Measurements from ENCODE around the gene SLC27A6.
"Not testable (repeated sequence)": the region's sequence is repeated elsewhere in the genome, so short reads cannot be mapped to it uniquely, and the experiment has no call there.

Gene SLC27A6

DNA sequence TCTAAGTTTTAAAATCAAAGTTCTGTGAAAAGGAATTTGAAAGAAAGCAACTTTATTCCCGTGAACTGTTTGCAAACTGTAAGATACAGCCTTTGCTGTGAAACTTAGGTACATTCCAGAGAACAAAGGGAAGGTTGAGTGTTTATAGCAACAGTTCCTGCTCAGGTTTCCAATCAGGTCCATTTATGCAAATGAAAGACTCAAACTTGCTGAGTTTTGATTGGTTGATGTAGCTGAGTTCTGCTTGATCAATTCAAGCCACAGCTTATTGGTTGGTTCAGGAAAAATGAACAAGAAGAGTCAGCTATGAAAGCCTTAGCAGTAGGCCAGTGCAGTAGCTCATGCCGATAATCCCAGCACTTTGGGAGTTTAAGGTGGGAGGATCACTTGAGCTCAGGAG, 37.9 kb downstream of the SLC27A6 start:
- DNase-seq: no peak

DNA sequence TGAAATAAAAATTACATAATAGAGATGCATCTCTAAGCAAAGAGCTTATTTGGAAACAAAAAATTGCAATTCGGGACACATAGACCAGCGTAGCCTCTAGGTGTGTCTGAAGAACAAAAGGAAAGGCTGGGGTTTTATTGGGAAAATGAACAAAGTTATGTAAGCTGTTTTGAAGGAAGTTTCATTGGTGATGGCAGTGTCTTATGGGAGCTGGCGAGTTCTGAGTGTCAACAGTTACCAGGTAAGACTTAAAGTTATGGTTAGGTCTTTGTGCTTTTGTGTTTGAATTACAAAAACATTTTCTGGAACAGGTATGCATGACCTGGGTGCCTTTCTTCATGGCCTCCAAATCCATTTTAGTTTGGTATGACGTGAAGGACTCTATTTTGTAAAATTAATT, 48.9 kb downstream of the SLC27A6 start:
- DNase-seq: no peak

DNA sequence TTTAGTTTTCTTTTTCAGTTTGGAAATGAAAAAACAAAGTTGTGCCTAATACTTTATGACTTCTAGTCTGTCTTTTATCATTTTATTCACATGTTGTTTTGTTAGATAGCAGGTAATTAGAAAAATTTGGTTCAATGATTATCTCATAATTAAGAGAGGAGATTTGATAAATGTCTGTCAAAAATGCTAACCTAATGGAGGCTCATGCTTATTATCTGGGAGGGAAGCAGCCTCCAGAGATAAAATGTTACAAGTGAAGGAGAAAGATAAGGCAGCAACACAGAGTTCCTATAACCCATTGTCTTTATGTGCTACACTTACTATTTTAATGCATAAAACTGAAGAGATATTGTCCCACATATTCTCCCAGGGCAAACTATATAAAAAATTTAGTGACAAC, 53.5 kb downstream of the SLC27A6 start:
- DNase-seq: no peak

DNA sequence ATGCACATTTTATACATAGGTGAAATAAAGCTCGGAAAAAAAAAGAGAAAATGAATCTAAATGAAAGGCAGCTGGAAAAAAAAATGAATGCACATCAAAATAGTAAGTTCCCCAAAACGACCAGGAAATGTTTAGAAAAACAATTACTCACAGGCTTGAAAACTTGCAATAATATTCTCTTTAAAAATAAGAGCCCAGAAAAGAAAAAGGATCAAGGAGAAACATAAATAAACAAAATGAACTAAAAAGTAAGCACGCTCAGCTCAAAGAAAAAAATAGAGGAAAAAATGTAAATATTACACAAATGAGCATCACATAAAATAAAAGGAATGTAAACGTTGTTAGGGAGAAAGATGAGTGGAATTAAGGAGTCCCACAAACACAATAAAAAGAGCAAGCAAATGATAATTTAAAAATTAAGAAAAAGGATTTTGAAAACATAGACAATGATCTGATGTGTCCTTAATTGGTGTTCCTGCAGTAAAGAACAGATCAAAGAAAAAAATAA, 54.2 kb downstream of the SLC27A6 start:
- DNase-seq: no peak

DNA sequence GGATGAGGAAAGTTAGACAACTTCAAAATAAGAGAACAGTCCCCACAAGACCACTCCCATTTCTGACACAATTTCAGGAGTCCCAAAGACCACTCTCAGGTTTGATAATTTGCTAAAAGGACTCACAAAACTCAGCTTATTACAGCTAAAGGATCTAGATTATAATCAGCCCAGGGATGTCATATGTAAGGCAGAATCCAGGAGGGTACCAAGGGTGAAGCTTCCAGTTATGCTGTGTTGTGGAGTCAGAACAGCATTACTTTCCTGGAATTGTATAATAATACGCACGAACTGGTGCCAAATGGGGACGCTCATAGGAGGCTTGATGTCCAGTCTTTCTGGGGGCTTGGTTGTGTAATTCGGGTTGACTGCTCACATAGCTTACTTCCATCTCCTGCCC, 55.4 kb downstream of the SLC27A6 start:
- no peak for DNase-seq

DNA sequence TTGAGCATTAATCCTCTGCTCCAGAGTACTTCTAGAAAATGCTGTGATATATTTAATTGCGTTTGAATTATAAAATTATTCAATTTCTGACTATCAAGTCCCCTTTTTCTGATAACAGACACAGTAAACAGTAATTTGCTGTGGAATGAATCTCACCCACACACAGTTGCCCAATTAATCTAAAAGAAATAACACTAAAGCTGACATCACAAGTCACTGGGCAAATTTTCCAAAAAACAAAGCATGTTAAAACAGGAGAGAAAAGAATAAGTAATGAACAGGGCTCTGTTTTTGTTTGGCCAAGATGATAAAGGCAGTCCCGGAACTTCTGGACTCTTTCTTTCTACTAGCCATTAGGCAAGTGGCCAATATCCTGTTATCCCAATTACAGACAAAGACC, 56.5 kb downstream of the SLC27A6 start:
- no peak for DNase-seq

DNA sequence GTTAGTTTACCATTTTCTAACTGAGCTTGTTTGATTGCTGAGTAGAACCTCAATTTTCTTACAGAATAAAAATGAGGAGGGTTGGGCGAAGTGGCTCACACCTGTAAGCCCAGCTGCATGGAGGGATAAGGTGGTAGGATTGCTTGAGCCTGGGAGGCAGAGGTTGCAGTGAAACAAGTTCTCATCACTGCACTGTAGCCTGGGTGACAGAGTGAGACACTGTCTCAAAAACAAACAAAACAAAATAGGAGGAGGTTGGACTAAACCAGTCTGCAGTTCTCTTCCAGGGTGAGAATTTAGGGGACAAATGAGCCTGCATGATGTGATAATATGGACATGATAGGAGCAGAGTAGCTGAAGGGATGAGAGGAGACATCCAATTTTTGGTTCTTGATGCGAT, 57.3 kb downstream of the SLC27A6 start:
- DNase-seq: no peak

DNA sequence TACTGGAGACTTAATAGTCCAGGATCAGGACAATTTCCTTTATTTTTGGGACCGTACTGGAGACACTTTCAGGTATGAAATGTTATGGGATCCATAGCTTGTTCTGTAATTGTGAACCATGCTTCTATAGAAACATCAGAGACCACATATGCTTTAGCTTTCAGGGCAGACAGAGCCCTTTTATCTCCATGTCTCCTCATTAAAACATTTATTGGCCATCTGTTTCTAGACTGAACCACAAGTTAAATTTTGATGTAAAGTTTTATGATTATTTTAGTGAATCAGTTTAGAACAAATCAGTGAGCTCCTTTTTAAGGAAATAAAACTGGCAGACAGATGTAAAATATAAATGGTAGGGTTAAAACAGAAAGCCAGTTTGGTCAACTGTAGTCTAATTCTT, 62.0 kb downstream of the SLC27A6 start:
- no peak for DNase-seq

DNA sequence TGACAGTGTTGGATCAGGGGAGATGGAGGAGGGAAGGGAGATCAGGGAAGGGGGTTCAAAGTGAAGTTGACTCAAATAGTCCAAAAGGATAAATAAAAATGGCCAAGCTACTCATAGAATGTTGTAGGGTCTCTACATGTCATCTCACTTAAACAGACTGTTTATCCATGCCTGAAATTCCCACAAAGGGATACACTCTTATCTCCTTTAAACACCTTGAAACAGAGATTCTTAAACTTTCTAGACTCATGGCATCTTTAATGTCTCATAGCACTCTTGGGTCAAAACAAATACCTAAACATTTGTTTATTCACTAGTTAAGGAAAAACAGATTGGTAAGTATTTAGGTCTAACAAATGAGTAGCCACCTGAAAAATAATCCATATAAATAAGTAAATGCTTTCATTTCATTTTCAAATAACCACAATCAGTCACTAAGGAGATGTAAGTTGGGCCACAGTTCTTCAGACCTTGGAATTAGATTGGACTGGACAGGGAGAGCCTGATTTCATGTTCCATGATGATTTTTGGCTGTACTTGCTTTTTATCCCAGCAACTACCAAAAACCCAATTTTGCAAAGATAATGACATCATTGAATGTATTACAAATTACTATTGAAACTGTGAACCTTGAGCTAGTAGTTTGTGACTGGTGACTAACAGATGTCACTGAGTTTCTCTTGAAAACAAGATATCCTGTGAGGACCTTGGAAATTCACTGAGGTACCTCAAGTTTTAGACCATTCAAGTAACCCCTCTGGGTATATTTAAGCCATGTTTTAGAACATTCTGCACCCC, 66.8 kb downstream of the SLC27A6 start:
- no peak for DNase-seq

DNA sequence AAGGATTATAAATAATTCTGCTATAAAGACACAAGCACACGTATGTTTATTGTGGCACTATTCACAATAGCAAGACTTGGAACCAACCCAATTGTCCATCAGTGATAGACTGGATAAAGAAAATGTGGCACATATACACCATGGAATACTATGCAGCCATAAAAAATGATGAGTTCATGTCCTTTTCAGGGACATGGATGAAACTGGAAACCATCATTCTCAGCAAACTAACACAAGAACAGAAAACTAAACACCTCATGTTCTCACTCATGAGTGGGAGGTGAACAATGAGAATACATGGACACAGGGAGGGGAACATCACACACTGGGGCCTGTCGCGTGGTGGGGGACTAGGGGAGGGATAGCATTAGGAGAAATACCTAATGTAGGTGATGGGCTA, 71.0 kb downstream of the SLC27A6 start:
- DNase-seq: not testable (repeated sequence)

DNA sequence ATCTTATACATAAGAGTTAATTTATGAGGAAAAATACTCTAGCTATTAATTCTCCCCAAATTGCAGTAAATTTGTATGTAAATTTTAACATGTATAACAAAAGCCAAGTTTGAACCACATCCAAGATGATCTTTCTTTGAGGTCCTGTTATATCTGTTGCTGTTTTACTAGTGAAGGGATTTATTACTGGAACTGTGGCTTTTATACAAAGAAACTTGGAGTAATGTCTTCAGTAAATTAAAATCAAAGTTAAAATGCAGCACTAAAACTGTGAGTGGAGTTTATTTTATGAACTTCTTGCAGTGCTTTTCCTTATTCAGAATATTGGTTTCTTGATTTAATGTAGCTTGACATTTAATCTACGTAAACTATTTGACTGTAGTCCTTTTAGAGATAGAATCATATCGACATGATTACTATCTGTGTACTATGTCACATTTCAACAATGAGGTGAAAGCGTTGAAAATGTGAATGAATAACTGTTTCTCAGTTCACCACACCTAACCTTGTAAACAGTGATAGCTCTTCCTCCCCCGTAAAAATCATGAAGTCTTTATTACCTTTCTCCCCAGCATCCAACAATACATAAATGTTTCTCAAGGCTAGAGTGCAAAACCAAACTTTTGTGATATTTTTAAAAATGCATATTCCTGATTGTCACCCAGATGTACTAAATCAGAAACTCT, 76.1 kb downstream of the SLC27A6 start:
- DNase-seq: no peak

DNA sequence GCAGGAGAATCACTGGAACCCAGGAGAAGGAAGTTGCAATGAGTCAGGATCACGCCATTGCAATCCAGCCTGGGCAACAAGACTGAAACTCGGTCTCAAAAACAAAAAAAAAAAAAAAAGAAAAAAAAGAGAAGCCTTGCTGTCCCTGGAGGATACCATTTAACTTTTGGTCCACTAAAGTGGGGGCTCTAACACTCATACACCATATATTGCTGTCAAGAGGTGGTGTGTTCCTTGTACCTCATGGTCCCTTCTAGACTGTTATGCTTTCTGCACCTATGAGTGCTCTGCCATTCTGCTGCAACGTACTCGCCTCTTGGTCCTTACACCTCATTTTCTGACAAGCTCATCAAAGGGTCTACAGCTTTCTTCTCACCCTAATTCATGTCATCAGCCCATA, 77.0 kb downstream of the SLC27A6 start:
- no peak for DNase-seq

DNA sequence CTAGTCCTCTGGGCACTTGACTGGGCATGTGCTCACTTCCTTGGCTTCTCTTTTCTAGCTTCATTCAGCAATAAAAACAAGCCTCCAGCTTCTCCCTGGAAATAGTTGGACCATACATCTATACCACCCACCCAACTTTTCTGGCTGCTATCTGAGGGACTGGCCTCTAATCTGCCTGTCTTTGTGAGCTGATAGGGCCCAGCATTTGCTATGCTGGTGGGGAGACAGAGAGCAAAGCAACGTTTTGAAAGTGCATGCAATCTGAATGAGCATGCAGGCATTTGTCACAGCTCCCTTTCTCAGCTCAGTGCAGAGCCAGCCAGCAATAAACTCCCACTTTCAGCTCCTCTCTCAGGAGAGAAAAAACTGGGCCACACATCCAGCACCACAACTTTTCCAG, 78.6 kb downstream of the SLC27A6 start:
- DNase-seq: no peak

DNA sequence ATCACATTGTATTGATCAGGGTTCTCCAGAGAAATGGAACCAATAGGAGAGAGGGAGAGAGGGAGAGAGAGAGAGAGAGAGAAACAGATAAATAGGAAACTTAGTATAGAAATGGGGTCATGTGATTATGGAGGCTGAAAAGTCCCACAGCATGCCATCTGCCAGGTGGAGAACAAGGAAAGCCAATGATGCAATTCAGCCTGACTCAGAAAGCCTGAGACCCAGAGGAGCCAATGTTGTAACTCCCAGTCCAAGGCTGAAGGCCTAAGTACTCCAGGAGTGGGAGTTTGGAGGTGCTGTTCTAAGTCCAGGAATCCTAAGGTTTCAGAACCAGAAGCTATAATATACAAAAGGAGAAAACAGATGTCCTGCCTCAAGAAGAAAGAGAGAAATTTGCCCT, 80.9 kb downstream of the SLC27A6 start:
- no peak for DNase-seq

DNA sequence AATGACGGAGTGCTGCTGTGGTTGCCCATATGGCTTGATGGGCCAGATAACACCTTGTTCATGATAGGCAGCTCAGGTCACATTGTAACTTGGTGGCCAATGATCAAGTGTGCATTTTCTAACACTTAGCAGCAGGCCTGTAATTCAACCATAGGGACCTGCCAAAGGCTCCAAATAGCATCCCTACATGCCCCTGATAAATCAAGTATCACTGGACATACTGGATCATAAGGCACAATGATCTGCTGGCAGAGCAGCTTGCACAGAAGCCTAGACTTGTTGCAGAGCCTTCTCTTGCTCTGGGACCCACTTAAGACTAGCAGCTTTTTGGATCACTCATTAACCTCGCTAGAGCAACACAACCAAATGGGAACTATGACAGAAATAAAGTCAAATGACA, 83.2 kb downstream of the SLC27A6 start:
- DNase-seq: no peak

DNA sequence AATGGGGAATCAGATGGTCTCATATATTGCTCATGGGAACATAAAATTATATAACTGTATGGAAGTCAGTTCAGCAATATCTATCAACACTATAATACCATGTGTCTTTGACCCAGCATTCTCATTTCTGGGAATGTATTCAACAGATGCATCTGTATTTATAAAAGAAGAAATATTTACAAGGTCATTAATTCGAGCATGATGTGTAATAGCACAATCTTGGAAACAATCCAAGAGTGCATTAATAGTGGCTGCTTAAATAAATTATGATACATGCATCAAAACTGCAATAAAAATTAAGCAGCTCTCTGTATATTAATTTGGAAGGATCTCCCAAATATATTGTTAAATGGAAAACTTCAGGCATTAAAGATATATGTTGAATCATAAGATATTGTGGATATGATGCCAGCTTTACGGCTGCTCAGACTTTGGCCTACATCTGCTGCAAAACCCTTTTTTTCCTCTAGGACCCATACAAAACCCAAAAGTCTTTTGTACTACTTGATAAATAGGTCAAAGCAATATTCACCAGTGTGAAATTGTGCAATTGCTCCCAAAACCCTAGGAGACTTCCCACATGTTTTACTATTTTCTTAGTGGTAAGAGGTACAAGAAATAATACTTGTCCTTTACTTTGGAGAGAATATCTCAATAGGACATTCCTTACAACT, 84.0 kb downstream of the SLC27A6 start:
- no peak for DNase-seq

DNA sequence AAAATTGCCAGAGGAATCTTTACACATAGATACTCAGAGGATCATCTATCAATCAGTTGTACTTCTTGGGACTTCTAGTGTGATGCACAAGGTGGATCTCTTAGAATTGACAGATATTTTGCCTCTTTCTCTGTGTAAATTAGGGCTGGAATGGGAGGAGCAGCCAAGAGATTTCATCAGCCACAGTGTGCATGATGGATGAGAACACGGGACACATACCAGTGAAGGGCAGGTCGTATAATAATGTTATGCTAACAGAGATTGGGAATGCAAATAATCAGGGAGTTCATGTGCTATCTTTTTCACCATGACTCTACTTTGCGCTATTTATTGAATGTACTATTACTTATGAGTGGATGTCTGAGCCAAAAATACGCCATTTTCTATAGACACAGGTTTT, 86.0 kb downstream of the SLC27A6 start:
- DNase-seq: no peak

DNA sequence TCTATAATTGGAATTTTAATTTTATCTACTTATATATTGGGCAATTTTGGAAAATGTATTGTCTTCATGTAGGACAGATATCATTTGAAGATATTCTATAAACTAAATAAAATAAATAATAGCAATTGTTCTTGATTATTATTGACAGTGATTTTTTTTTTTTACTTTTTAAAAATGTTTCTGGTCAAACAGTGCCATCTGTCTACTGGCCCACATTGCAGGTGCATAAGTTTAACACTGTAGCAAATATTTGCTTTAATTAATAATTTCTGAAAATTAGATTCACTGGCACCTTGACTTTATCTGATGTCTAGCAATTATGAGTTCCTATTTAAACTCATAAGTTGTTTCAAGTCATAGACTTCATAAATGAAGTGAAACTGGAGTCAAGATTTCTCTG, 88.2 kb downstream of the SLC27A6 start:
- DNase-seq: no peak

DNA sequence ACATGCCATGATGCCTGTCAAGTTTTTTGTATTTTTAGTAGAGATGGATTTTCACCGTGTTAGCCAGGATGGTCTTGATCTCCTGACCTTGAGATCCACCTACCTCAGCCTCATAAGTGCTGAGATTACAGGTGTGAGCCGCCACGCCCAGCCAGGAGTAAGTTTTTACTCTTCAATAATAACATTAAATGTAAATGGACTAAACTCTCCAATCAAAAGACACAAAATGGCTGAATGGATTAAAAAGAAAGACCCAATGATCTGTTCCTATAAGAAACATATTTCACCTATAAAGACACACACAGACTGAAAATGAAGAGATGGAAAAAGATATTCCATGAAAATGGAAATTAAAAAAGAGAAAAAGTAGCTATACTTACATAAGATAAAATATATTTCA, 92.0 kb downstream of the SLC27A6 start:
- no peak for DNase-seq

DNA sequence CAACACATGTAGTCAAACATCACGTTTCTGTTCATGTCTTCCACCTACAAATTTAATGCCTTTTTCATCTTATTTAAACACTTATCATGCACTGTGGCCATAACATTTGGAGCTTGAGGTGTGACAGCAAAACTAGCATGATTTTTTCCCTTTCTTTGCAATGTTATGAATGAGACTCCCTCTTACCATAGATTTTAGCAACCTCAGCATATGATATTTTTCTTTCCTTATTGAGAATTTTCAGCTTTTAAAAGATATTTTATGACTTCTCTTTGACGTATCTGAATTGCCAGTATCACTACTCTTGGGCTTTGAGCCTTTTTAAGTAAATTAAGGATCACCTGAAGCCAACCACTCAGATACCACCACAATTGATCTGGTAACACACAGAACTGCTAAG, 96.6 kb downstream of the SLC27A6 start:
- DNase-seq: no peak

DNA sequence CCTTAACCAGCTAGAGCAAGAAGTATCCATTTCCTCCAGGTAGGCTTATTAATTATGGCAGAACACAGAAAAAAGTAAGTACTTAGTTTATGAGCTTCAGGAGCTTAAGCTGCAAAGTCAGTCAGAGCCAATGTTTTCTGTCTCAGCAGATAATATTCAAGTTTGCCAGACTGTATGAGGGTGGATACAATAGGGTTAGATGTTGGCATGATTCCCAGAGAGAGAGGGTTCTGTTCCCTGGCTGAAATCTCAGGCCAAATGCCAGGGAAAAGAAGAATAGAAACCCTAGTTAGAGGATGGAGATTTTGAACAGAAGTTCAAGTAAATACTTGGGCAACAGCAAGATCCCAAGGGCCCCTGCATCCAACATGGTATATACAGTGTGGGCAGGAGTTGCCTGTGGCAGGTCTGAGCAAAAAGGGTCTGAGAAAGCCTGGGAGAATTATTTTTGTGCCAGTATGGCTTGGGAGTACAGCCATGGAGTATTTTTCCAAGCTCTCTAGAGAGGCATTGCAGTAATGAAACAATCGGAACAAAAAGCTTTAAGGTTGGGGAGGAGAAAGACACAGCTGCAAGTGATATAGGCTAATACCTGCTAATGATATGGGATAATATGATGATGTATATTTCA, 98.3 kb downstream of the SLC27A6 start:
- DNase-seq: no peak

DNA sequence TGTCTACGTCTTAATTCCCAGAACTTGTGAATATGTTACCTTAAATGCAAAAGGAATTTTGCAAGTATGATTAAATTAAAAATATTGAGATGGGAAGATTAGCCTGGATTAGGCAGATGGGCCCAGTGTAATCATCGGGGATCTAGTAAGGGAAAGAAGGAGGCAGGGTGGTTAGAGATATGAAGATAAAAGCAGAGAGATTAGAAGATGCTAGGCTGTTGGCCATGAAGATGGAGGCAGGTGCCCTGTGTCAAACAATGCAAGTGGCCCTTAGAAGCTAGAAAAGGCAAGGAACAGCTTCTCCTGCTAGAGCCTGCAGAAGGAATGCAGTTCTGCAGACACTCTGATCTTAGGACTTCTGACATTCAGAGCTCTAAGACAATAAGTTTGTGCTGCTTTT, 100.4 kb downstream of the SLC27A6 start:
- DNase-seq: no peak

DNA sequence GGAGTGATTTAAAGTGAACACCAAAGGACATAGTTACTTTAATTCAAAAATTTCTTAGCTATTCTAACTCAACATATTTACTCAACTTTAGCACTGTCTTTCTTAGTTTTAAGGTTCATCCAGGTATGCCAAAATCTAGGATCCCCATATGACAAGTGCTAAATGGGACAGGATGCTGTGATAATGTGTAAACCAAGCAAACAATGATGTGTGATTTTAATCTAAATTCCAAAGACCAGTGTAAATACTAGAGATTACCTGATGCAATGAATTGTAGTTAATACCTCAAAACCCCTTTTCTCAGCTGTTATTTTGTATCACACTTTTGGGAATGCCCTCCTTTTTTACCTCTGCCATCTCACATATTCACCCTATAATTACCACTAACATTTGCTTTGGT, 102.5 kb downstream of the SLC27A6 start:
- DNase-seq: no peak
